ENCODE results near the gene VWA5B1. TPM values are rescaled to one million over a fixed set of nuclear protein-coding genes. Genes with fewer than 3 reads are reported as not detected.

The VWA5B1 gene
- total and polyA plus RNA-seq, 2 experiments from 2014 or later, result 0.16 to 1.0 TPM

- H3K27me3 ChIP-seq (ENCODE audit: insufficient read depth), result peaks cover 16% of the 10 kb centered on the region; the same call in 1 of the 2 replicates
- H3F3A ChIP-seq (replicated peaks; ENCODE audit: low read depth), result no peaks in the 10 kb centered on the region
- Mint-ChIP-seq H3K27me3 (ENCODE audit: insufficient read depth, low read depth, poor library complexity) (peaks cover 7% of the 10 kb centered on the region), H3K36me3 (ENCODE audit: low read depth) (no peaks in the 10 kb centered on the region), H3K9me3 (no peaks in the 10 kb centered on the region), H3K4me3 (no peak overlapping the region), H3K4me1 (peaks cover 8% of the 10 kb centered on the region; the same call in 2 of the 3 replicates), H3K27ac (no peak overlapping the region)
- TF ChIP-seq POLR2AphosphoS5 (IDR thresholded peaks at IDR 0.05; ENCODE audit: low read depth) (no peak), JUNB (IDR thresholded peaks at IDR 0.05; ENCODE audit: unreplicated experiment) (no peak), ZNF114 (CRISPR knock-in tag; IDR thresholded peaks at IDR 0.05) (no peak), ZNF462 (CRISPR knock-in tag; IDR thresholded peaks at IDR 0.05) (no peak), NANOG (IDR thresholded peaks at IDR 0.05; ENCODE audit: borderline replicate concordance) (no peak), ZNF331 (CRISPR knock-in tag; IDR thresholded peaks at IDR 0.05; ENCODE audit: low read depth) (no peak)
- H3K79me2 ChIP-seq (replicated peaks; ENCODE audit: insufficient read depth), result no peaks in the 10 kb centered on the region
- no peak overlapping the region for H3K27ac ChIP-seq (ENCODE audit: low read depth)
- no peaks in the 10 kb centered on the region for H4K20me1 ChIP-seq (replicated peaks; ENCODE audit: insufficient read depth)
- DNase-seq (ENCODE audit: low spot score), result no peak
- no peaks in the 10 kb centered on the region for H3K9me2 ChIP-seq (ENCODE audit: insufficient read depth)
- peak; percentile 37 for ATAC-seq
- no peak overlapping the region for H3K4me3 ChIP-seq
- H3K36me3 ChIP-seq (ENCODE audit: insufficient read depth), result no peaks in the 10 kb centered on the region
- no peaks in the 10 kb centered on the region for H3K4me1 ChIP-seq (ENCODE audit: insufficient read depth)
- H2AFZ ChIP-seq, result no peak overlapping the region
- H3K4me2 ChIP-seq, result no peak overlapping the region
Observed at GRCh38 chr1:20358761-20359263, 68.1 kb downstream of the VWA5B1 start.

All from GM23338 (cell line).